GM19372 (cell line): Measurements from ENCODE around the gene SLC35G1.

Source experiments
- ATAC-seq: cut with Tn5 transposase; IDR thresholded peaks from one replicate; pipeline ENCODE4 v1.9.1; 2021; ENCODE audit warnings: mild to moderate bottlenecking, low read depth, moderate library complexity; ENCODE audit not compliant: unreplicated experiment

The SLC35G1 gene

DNA sequence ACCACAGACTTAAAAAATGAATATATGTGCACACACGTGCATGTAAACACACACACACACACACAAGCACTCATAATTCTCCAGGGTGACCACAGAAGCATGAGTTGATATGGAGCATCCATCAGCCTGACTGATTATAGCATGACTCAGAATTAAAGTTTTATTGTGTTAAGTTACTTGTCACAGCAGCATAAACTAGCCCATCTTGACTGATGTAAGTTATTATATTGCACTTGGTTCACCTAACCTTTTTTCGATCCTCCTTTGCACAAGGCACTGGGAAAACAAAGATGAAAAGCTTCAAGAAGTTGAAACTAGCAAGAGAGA is 18.8 kb upstream of the SLC35G1 start:
- no peak for ATAC-seq

DNA sequence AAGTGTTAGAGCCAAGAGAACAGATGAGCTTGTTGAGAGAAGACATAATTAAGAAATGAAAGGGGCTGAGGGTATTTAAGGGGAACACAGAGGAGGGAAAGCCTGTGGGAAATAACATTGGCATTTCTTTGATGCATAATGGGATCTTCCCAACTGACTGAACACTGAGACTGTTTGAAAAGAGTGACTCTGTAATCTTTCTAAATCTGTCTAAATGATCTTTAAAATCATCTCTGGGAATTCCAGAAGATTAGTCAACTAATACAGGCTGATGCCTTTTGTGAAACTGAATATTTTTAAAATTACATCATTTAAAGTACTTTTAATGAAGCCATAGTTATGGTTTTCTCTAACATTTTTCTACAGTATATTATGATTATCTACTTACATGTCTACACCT is 17.4 kb upstream of the SLC35G1 start:
- no peak for ATAC-seq

DNA sequence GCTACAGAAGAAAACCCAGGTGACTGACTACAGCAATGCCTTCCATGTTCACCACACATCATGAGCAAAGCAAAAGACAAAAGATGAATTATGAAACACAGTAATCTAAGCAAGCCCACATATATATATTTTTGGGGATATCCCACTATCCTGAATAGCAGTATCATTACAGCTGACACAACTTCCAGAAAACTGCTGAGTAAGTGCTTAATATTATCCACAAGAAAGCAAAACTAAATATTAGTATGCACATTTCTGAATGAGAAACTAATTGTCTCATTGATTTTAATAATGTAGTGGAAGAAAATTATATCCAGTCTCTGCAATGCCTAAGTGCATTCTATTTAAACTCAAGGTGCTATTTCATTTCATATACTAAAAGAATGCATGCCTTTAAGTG is 14.5 kb upstream of the SLC35G1 start:
- no peak for ATAC-seq

DNA sequence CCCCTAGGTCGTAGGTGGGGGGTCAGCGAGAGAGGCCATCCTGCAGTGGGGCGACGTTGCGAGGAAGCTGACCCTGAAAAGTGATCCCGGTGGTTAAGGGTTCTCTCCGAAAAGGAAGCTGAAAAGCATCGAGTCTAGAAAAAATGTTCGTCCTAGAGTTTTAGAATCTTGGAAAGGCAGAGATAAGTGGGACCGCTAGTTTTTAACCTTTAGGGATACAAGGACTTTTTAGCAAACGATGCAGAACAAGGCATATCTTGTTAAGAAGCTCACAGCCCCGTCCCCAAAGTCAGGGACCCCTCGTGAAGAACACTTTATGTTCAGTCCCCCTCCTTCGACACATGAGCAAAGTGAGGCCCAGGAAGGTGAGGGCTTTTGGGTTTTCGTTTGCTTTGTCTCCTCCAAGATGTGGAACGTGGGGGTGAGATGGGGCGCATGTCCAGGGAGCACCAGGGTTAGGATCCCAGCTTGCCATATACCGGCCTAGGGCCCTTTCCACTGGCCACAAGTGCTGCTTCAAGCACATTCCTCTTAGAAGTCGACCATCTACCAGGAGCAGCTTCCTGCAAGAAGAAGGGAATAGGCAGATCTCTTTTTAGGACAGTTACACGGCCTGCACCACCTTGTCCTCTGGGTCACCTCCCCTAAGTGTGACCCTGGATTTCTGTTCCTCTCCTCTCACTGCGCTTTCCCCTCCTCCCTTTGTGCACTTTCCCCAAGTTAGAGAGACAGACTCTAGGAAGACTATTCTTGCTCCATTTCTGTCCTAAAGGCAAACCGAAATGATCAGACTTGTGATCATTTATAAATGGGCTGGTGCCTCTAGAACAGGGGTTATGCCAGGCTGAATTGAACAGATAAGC is 969 bp downstream of the SLC35G1 start:
- ATAC-seq: no peak

DNA sequence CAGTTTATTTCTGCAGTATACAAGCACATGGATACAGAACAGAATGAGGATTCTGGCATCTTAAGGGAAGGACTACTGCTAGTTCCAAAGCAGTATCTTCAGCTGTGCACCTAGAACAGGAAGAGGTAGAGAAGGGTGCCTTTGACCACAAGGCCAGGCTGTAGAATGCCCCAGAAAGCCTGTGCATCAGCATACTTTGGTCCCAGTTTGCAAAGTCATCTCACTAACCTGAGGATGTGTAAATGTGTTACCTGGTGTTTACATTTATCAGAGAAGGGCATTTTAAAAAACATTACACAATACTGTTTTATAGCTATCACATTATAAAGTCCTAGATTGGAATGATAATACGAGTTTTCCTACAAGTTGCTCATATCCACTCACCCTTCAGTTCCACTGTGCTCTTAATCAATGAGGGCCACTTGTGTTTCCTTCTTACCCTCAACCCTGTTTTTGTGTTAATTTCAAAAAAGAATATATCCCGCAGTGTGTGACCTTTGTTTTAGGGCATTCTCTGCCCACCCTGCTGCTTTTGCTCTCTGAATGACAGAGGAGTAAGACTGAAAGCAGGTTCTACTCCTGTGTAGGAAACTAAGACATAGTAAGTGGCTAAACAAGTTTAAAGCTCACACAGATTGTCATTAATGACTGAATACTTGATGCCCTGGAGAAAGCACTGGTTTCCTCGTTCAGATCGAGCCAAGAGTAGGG is 3.4 kb downstream of the SLC35G1 start:
- ATAC-seq: no peak

DNA sequence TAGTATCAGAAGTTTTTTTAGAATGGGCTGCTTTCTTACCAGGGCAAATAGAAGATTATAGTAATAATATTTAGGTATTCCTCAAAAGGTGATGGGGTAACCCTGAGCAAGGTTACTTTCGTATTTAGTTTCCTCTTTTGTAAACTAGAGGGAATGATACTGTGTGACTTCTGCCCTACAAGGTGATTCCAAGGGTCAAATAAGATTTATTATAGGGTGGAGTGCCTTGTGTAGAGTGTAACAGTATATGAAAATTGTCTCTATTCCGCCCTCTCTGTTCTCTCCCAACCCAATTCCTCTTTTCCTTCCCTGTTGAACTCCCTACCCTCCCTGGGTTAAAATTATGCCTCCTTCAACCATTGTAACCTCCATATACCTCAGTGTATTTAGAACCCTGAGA is 5.3 kb downstream of the SLC35G1 start:
- no peak for ATAC-seq

DNA sequence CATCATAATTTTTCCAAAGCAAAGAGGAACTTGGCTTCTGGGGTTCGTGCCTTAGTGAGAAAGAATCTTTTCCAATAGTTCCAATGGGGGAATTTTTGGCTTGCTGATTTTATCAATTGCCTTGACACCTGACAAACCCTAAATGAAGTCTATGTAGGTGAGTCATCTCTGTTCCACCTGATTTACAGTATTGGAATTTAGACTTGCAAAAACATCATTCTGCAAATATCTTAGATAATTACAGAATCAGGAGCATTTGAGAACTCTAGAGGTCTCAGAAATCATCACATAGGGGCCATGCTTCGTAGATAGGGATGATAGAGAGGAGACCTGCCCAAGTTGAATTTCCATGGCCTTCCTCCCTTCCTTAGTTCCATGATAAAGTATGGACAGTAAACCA is 9.3 kb downstream of the SLC35G1 start:
- no peak for ATAC-seq

DNA sequence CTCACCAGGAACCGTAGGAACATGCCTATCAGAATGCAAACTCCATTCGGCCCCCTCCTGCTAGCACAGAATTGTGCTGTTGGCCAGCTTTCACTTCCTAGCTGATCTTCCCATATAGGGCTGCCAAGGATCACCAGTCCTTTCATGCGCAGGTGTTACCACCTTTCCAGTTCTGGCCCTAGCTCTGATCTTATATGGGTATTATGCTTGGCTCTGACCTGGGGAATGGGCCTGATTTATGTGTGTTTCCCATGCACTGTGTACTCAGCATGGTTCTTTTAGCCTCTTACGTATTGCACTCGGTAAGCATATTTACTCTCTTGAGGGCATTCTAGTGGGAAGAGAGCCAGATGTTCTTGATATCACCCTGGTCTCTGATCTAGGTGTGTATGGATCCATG is 11.1 kb downstream of the SLC35G1 start:
- no peak for ATAC-seq

DNA sequence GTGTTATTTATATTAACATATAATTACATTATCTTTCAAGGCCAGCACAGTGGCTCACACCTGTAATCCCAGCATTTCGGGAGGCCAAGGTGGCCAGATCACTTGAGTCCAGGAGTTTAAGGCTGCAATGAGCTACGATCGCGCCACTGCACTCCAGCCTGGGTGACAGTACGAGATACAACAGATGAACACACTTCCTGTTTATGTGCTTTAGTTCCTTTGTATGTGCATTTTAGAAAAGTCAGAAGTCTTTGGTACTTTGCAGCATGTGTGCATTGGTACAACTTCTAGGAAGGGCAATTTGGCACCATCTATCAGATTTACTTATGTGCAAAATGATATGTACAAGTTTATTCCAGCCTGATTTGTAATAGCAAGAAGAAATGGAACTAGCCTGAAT is 13.3 kb downstream of the SLC35G1 start:
- ATAC-seq: no peak

DNA sequence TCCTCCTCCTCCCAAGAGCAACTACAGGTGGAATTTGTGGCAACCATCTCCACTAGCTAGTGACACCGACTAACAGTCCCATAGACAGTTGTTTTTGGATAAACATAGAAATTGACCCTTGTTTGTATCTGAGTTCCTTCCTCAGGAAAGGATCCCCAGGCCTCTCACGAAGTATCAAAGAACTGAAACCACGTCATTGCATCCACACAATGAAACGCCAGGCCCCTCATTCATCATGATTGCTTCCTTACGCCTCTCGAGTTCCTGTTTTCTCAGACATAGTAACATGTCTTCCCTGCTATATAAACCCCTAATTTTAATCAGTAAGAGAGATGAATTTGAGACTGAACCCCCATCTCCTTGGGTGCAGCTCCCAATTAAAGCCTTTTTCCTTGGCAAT is 18.1 kb downstream of the SLC35G1 start:
- no peak for ATAC-seq

DNA sequence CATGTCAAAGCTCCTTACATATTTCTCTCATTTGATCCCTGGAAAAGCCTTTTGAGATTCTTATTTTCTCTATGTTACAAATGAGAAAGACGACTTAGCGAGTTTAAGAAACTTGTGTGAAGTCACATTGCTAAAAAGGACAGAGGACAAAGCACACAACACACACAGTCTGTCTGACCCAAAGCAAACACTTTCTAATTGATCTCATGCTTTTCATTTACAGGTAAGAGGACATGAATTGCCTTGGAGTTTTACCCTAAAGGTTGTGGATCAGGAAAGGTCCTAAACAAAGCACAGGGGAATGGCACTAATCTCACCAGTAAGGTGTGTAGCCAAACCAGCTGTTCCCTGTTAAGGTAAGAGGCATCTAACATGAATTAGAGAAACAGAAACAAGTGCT is 18.7 kb downstream of the SLC35G1 start:
- ATAC-seq: no peak

DNA sequence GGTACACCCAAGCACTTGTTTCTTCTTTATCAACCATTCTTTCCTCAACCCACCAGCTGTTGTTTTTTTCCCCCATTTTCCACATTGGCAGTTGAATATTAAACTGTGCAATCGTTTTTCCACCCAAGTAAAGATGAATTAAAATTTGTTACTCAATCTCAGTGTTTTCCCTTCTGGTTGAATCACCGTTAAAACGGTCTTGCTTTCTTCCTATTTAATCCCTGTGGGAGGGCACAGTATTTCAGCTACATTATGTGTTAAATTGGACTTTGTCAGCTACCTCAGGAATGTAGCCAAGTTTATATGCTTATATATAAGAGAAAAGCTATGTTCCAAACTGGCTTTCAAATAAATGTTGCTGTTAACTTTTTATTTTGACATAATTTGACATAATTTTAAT is 19.9 kb downstream of the SLC35G1 start:
- no peak for ATAC-seq

DNA sequence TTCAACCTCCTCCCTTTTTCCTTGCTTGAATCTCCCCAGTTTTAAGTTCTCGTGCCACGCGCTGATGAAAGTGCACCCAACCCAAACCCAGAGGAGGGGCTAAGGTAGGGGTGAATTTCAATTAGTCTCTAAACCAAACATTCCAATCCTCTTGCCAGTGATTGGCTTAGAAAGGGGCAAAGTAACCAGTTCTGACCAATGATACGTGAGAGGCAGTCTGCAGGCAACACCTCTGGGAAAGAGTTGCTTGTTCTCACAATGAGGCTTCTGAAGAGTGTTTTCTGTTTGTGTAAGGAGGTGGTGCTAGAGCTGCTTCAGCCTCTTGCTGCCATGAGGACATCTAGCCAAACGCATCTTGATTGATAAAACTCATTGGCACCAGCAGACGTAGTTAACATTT is 21.8 kb downstream of the SLC35G1 start:
- ATAC-seq: no peak

DNA sequence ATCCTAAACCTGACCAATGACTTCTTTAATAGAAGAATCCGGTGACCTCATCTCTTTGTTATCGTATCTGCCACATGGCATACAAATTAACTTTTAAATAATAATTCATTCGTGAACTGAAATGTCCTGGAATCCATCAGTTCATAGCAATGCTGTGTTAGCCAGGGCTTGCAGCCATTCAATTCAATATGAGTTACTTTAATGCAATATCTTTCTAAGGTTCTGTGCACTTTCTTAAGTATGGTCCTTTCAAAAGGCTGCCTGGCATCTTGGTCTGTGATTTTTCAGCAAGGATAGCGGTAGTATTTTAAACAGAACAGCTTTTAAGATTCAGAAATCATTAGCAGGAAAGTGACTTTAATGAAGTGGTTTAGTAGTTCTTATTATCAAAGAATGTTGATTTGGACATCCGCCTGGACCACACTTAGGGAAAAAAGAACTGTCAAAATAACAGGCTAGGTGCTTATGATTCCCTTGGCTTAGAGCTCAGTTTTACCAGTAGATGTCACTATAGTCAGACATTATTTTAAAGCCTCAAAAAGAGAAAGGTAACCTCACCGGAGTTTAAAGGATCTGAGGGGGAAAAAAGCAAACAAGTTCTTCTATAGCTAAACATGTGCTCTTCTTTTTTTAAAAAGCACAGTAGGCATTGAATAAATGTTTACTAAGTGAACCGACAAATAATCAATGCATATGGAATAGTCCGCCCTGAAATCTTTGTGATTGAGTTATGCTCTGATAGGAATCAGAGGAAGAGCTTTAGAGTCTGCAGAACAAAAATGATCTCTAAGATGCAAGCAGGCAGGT is 22.7 kb downstream of the SLC35G1 start:
- no peak for ATAC-seq

DNA sequence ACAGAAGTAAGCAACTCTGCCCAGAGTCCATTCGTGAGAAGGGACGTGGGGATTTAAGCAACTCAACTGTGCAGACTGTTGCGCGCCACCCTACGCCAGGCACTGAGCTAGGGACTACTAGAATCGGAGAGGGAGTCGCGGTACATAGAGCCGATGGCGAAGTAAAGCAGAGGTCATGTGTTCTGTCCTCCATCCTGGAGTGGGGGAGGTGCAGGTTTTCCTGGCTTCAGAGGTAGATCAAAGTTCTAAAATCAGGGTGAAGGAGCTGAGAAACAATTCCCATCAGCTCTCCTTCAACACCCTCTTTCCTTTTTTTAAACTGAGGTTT is 23.2 kb downstream of the SLC35G1 start:
- no peak for ATAC-seq

DNA sequence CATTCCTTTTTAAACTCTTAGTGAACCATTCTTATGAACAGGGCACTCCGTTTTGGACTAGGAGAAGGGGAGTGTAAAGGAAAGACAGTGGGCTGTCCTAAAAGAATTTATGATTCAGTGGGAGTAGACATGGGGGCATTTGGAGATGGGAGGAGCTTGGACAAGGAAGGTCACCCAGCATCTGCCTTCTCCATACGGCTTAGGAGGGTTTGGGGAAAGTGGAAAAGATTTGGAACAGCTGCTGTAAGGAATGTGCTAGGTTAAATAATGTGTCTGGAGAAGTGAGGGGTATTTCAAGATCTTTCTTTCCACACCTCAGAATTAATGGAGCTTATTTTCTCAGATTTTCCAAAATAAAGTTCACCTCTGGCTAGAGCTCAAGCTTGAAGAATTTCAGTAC is 24.0 kb downstream of the SLC35G1 start:
- ATAC-seq: no peak

DNA sequence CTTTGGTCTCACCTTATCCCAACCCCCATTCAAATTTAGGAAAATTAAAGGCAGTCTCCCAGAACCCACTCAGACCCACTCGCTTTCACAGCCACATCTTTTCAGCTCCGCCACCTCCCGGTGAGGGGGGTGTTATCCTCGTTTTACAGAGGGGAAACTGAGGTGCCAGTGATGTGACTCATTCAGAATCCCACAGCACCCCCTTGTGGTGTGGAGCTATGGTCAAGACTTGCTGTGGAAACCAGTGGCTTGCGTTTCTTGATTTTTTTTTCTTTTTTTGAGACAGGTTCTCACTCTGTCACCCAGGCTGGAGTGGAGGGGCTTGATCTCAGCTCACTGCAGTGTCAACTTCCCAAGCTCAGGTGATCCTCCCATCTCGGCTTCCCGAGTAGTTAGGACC is 27.6 kb downstream of the SLC35G1 start:
- no peak for ATAC-seq

DNA sequence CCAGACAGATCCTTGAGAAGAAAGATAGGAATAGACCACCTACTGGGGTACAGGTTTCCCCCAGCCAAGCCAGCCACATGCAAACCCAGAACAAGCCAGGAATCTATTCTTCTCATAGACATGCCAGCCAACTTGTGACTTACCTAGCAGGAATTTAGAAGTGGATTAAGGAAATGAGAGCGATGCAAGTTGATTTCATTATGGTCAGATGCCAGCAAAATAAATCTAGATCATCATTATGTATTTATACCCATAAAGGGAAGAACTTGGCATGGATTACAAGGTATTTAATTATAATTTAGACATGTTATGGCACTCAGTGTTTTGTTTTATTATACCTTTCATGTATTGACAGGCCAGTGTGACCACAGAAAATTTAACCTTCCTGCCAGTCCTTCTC is 32.8 kb downstream of the SLC35G1 start:
- ATAC-seq: no peak

DNA sequence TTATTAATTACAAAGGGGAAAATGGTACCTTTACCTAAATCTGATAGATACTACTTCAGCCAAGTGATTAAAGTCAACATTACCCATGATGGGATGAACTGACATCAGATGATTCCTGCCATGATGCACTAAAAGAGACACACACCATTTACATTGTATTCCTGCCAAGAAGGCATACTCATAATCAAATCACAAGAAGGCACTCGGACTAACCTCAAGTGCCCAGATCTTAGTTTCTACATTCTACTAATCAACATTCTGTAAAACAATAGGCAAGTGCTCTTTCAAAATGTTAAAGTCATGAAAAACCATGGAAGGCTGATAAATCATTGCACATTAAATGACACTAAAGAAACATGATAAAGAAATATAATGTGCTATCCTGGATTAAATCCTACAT is 44.4 kb downstream of the SLC35G1 start:
- no peak for ATAC-seq

DNA sequence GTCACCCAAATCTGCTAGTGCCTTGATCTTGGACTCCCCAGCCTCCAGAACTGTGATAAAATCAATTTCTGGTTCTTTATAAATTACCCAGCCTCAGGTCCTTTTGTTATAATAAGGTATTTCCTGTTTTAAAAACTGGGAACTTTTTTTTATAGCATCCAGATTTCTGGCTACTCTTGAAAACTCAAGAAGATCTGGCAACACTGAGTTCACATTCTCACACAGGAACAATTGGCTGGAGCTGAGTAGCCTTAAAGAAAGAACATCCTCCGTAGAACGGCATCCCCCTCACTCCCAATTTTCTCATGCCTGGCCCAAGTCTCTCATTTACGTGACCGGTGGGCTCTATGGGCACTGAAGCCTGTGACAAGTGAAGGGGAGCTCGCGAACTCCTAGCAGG is 47.1 kb downstream of the SLC35G1 start:
- ATAC-seq: no peak

DNA sequence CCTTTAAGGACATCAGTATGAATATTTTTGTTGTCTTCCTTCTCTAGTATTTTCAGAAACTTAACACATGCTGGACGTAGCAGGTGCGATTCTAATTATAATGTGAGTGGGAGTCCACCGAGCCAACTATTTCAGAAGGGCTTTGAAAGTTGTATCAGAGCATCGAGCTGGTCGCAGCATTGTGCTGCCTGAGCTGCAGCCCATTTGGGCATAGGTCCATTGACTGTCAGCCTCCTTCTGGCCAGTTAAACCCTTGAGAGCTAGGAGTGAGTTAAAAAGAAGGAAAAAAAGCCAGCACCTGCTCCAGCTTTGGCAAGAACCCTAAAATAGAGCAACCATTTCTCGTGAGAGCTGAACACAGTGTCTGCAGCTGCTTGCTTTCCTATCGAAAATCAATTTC is 47.8 kb downstream of the SLC35G1 start:
- no peak for ATAC-seq

DNA sequence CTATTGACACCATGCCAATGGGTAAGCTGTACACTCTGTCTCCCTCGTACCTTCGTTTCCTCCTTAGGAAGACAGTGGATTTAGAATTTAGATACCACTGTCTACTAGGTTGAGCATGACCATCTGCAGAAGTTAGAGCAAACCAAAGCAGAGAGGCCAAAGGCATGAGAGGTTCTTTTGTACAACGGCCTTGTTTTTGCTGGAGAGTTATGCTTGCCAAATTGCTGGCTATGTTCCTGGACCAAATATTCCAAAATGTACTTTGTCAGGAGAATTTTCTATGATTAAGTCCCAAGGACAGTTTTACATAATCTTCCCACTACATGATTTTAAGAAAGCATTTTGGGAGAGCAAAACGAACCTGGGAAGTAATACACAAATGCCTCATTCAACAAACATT is 52.0 kb downstream of the SLC35G1 start:
- ATAC-seq: no peak
